Mesendoderm (in vitro differentiated cells): Measurements from ENCODE around the gene NLGN4Y. TPM values are rescaled to one million over a fixed set of nuclear protein-coding genes. Genes with fewer than 3 reads are reported as not detected.
A peak's percentile ranks its signal among the peaks of the same experiment; 100 is the strongest.

Source experiments
- DNase-seq: peaks from one replicate; pipeline ENCODE4 v3.0.0; 2013
- H2AK5ac ChIP-seq: 2 replicates; pipeline ENCODE4 v1.6.1; 2013; ENCODE audit warnings: low read length, inconsistent platforms
- H2BK120ac ChIP-seq: 2 replicates; pipeline ENCODE4 v1.6.1; 2013; ENCODE audit warnings: low read depth, mild to moderate bottlenecking, low read length, moderate library complexity, mixed read lengths
- H2BK15ac ChIP-seq: replicated peaks from 2 replicates; pipeline ENCODE4 v1.6.1; 2013; ENCODE audit warnings: low read depth, mild to moderate bottlenecking, moderate library complexity
- H2BK5ac ChIP-seq: 2 replicates; pipeline ENCODE4 v1.6.1; 2013; ENCODE audit warnings: low read length, inconsistent platforms
- H3K18ac ChIP-seq: 2 replicates; pipeline ENCODE4 v1.6.1; 2013; ENCODE audit warnings: mild to moderate bottlenecking, low read length, mixed read lengths
- H3K23ac ChIP-seq: one replicate; pipeline ENCODE4 v1.6.1; 2013; ENCODE audit warnings: low read length
- H3K27ac ChIP-seq: 2 replicates; pipeline ENCODE4 v1.5.1; 2013; ENCODE audit warnings: low read depth, mild to moderate bottlenecking, inconsistent platforms, low read length, moderate library complexity
- H3K27me3 ChIP-seq: 2 replicates; pipeline ENCODE4 v1.6.1; 2013; ENCODE audit warnings: low read length, control low read depth, mild to moderate bottlenecking, inconsistent platforms; ENCODE audit not compliant: insufficient read depth, poor library complexity
- H3K36me3 ChIP-seq: 2 replicates; pipeline ENCODE4 v1.6.1; 2013; ENCODE audit warnings: low read length, inconsistent platforms; ENCODE audit not compliant: control insufficient read depth, insufficient read depth
- H3K4ac ChIP-seq: one replicate; pipeline ENCODE4 v1.6.1; 2013; ENCODE audit warnings: low read depth, mild to moderate bottlenecking, low read length, moderate library complexity
- H3K4me1 ChIP-seq: 2 replicates; pipeline ENCODE4 v1.6.1; 2013; ENCODE audit warnings: low read depth, low read length, inconsistent platforms; ENCODE audit not compliant: control insufficient read depth
- H3K4me2 ChIP-seq: 2 replicates; pipeline ENCODE4 v1.6.1; 2013; ENCODE audit warnings: low read length
- H3K4me3 ChIP-seq: 2 replicates; pipeline ENCODE4 v1.5.1; 2013; ENCODE audit warnings: mild to moderate bottlenecking, low read length
- H3K56ac ChIP-seq: one replicate; pipeline ENCODE4 v1.6.1; 2013; ENCODE audit warnings: low read length
- H3K79me1 ChIP-seq: 2 replicates; pipeline ENCODE4 v1.6.1; 2013; ENCODE audit warnings: low read length, inconsistent platforms
- H3K79me2 ChIP-seq: 2 replicates; pipeline ENCODE4 v1.6.1; 2013; ENCODE audit warnings: mild to moderate bottlenecking, low read length; ENCODE audit not compliant: control insufficient read depth, insufficient read depth
- H3K9ac ChIP-seq: 2 replicates; pipeline ENCODE4 v1.6.1; 2013; ENCODE audit warnings: low read length, inconsistent platforms
- H4K5ac ChIP-seq: one replicate; pipeline ENCODE4 v1.6.1; 2013; ENCODE audit warnings: low read length
- H4K8ac ChIP-seq: one replicate; pipeline ENCODE4 v1.6.1; 2013; ENCODE audit warnings: low read depth, mild to moderate bottlenecking, control low read depth, low read length, moderate library complexity
- WGBS: extraction: QIAGEN DNeasy Blood & Tissue Kit; methylation state at CpG from one replicate; pipeline ENCODE4 v1.1.7; 2013; ENCODE audit warnings: low lambda C conversion rate, missing lambda C conversion rate; ENCODE audit not compliant: insufficient coverage; ENCODE audit errors: extremely low coverage; 5-methylcytosine and 5-hydroxymethylcytosine counted together
- polyA plus RNA-seq, 2 experiments: library from polyadenylated mRNA; stranded (reverse); fragments of 200-250 nt; gene quantifications; one replicate each; pipeline ENCODE4 v1.2.3, GENCODE V29; 2013

Gene NLGN4Y
- polyA plus RNA-seq (2013, experiment 1 of 2) = 31.7 TPM
- 31.4 TPM for polyA plus RNA-seq (2013, experiment 2 of 2)

- no CpG with 5 or more reads among the region's 65 CpGs for WGBS
- H3K79me2 ChIP-seq = peaks cover 63% of the 10 kb centered on the region
- H3K36me3 ChIP-seq = no peaks in the 10 kb centered on the region
- peak within 1 kb of the TSS; percentile 35 for H3K18ac ChIP-seq
- peak within 1 kb of the TSS; percentile 92 for H3K4ac ChIP-seq
- no peak within 1 kb of the TSS for H2AK5ac ChIP-seq
- peak within 1 kb of the TSS; percentile 84 for H2BK5ac ChIP-seq
- no peaks in the 10 kb centered on the region for H3K27me3 ChIP-seq
- no peak within 1 kb of the TSS for H4K5ac ChIP-seq
- no peaks in the 10 kb centered on the region for H3K4me1 ChIP-seq
- H4K8ac ChIP-seq = no peak within 1 kb of the TSS
- peak within 1 kb of the TSS; percentile 46 for H3K4me2 ChIP-seq
- peak; percentile 83 for DNase-seq
- no peak within 1 kb of the TSS for H2BK120ac ChIP-seq
- peak within 1 kb of the TSS; percentile 42 for H3K27ac ChIP-seq
- H2BK15ac ChIP-seq = no peak within 1 kb of the TSS
- H3K9ac ChIP-seq = peak within 1 kb of the TSS; percentile 95
- peak within 1 kb of the TSS; percentile 97 for H3K56ac ChIP-seq
- H3K4me3 ChIP-seq = peak within 1 kb of the TSS; percentile 86
- no peak within 1 kb of the TSS for H3K23ac ChIP-seq
- H3K79me1 ChIP-seq = no peaks in the 10 kb centered on the region
Measured at GRCh38 chrY:14524272-14525231, at the start of gene NLGN4Y. Gene NLGN4Y (plus strand): TSS chrY:14524529. CDS start chrY:14622120, 97,591 bp downstream.

GRCh38 chrY:14485935-14486334 lies 38.4 kb upstream of the NLGN4Y start:
- Histone ChIP-seq H3K27me3 (no peaks in the 10 kb centered on the region), H4K5ac (no peak overlapping the region), H3K4me1 (no peaks in the 10 kb centered on the region), H2BK15ac (no peak overlapping the region), H4K8ac (no peak overlapping the region), H3K9ac (no peak overlapping the region), H3K79me1 (no peaks in the 10 kb centered on the region), H3K36me3 (no peaks in the 10 kb centered on the region), H3K79me2 (no peaks in the 10 kb centered on the region), H2BK120ac (no peak overlapping the region), H3K4me2 (no peak overlapping the region), H2BK5ac (no peak overlapping the region), H3K23ac (no peak overlapping the region), H3K4me3 (no peak overlapping the region), H3K18ac (no peak overlapping the region), H3K27ac (no peak overlapping the region), H3K4ac (no peak overlapping the region), H2AK5ac (no peak overlapping the region), H3K56ac (no peak overlapping the region)
- no peak for DNase-seq

GRCh38 chrY:14490226-14490625 lies 34.1 kb upstream of the NLGN4Y start:
- Histone ChIP-seq H3K79me1 (no peaks in the 10 kb centered on the region), H2BK15ac (no peak overlapping the region), H3K4me1 (no peaks in the 10 kb centered on the region), H4K5ac (no peak overlapping the region), H3K27ac (no peak overlapping the region), H3K56ac (no peak overlapping the region), H3K27me3 (no peaks in the 10 kb centered on the region), H2AK5ac (no peak overlapping the region), H3K4ac (no peak overlapping the region), H3K79me2 (no peaks in the 10 kb centered on the region), H3K18ac (no peak overlapping the region), H3K9ac (no peak overlapping the region), H3K23ac (no peak overlapping the region), H3K4me2 (no peak overlapping the region), H3K36me3 (no peaks in the 10 kb centered on the region), H2BK120ac (no peak overlapping the region), H4K8ac (no peak overlapping the region), H3K4me3 (no peak overlapping the region), H2BK5ac (no peak overlapping the region)
- WGBS = no CpG with 5 or more reads among the region's 1 CpG
- DNase-seq = no peak

- Histone ChIP-seq H3K4me2 (no peak overlapping the region), H2BK5ac (no peak overlapping the region), H3K9ac (no peak overlapping the region), H4K8ac (no peak overlapping the region), H3K79me2 (no peaks in the 10 kb centered on the region), H3K79me1 (no peaks in the 10 kb centered on the region), H3K27me3 (no peaks in the 10 kb centered on the region), H2AK5ac (no peak overlapping the region), H3K18ac (no peak overlapping the region), H2BK15ac (no peak overlapping the region), H3K4me3 (no peak overlapping the region), H3K23ac (no peak overlapping the region), H2BK120ac (no peak overlapping the region), H4K5ac (no peak overlapping the region), H3K4ac (no peak overlapping the region), H3K4me1 (no peaks in the 10 kb centered on the region), H3K56ac (no peak overlapping the region), H3K27ac (no peak overlapping the region), H3K36me3 (no peaks in the 10 kb centered on the region)
- WGBS = no CpG with 5 or more reads among the region's 2 CpGs
- DNase-seq = no peak
Measured at GRCh38 chrY:14498071-14498470, 26.3 kb upstream of the NLGN4Y start.

- Histone ChIP-seq H3K79me1 (no peaks in the 10 kb centered on the region), H3K4ac (no peak overlapping the region), H3K56ac (no peak overlapping the region), H4K5ac (no peak overlapping the region), H2BK15ac (no peak overlapping the region), H2BK5ac (no peak overlapping the region), H3K79me2 (no peaks in the 10 kb centered on the region), H3K4me2 (no peak overlapping the region), H3K27me3 (no peaks in the 10 kb centered on the region), H3K36me3 (no peaks in the 10 kb centered on the region), H2AK5ac (no peak overlapping the region), H3K18ac (no peak overlapping the region), H4K8ac (no peak overlapping the region), H2BK120ac (no peak overlapping the region), H3K4me3 (no peak overlapping the region), H3K9ac (no peak overlapping the region), H3K23ac (no peak overlapping the region), H3K27ac (no peak overlapping the region), H3K4me1 (no peaks in the 10 kb centered on the region)
- no CpG with 5 or more reads among the region's 2 CpGs for WGBS
- DNase-seq = no peak
Measured at GRCh38 chrY:14504592-14504991, 19.7 kb upstream of the NLGN4Y start.
